GF-D8 (cell line): ENCODE measurements around the gene UNC93A.
"Not testable (repeated sequence)": the region's sequence is repeated elsewhere in the genome, so short reads cannot be mapped to it uniquely, and the experiment has no call there.

Experiments used
- DNase-seq: peaks from one replicate; lab custom pipeline; 2025; lab: John Stamatoyannopoulos, UW

UNC93A gene

GRCh38 chr6:167309355-167310192, 18.5 kb downstream of the UNC93A start:
- DNase-seq, result not testable (repeated sequence)

GRCh38 chr6:167311286-167311685, 20.2 kb downstream of the UNC93A start:
- DNase-seq, result no peak

- DNase-seq, result not testable (repeated sequence)
Measured at GRCh38 chr6:167311691-167312090, 20.6 kb downstream of the UNC93A start.

GRCh38 chr6:167314180-167314821, 23.2 kb downstream of the UNC93A start:
- no peak for DNase-seq

GRCh38 chr6:167317172-167317571, 26.1 kb downstream of the UNC93A start:
- DNase-seq, result no peak

GRCh38 chr6:167318354-167318753, 27.2 kb downstream of the UNC93A start:
- not testable (repeated sequence) for DNase-seq

- not testable (repeated sequence) for DNase-seq
Measured at GRCh38 chr6:167318856-167319255, 27.7 kb downstream of the UNC93A start.

- DNase-seq, result not testable (repeated sequence)
Measured at GRCh38 chr6:167319856-167320753, 29.0 kb downstream of the UNC93A start.

GRCh38 chr6:167320754-167321056, 29.6 kb downstream of the UNC93A start:
- DNase-seq, result not testable (repeated sequence)

- not testable (repeated sequence) for DNase-seq
Measured at GRCh38 chr6:167321185-167321584, 30.1 kb downstream of the UNC93A start.

GRCh38 chr6:167323111-167323510, 32.0 kb downstream of the UNC93A start:
- DNase-seq, result no peak

- DNase-seq, result no peak
Measured at GRCh38 chr6:167324111-167324510, 33.0 kb downstream of the UNC93A start.

GRCh38 chr6:167325766-167326165, 34.7 kb downstream of the UNC93A start:
- no peak for DNase-seq

GRCh38 chr6:167327391-167327790, 36.3 kb downstream of the UNC93A start:
- no peak for DNase-seq

GRCh38 chr6:167328086-167328485, 37.0 kb downstream of the UNC93A start:
- no peak for DNase-seq

- no peak for DNase-seq
Measured at GRCh38 chr6:167329014-167329413, 37.9 kb downstream of the UNC93A start.

GRCh38 chr6:167330750-167331149, 39.6 kb downstream of the UNC93A start:
- no peak for DNase-seq

GRCh38 chr6:167331565-167331964, 40.5 kb downstream of the UNC93A start:
- no peak for DNase-seq

GRCh38 chr6:167336844-167337630, 45.9 kb downstream of the UNC93A start:
- DNase-seq, result no peak

- no peak for DNase-seq
Measured at GRCh38 chr6:167337675-167338449, 46.7 kb downstream of the UNC93A start.
